ENCODE data around the gene STARD13. TPM values are rescaled to one million over a fixed set of nuclear protein-coding genes. Genes with fewer than 3 reads are reported as not detected.

STARD13 gene
- total and polyA plus RNA-seq, 2 donors (not counting 1 experiment from before 2014, with no cell fraction given), result 0.06 to 0.22 TPM

DNA sequence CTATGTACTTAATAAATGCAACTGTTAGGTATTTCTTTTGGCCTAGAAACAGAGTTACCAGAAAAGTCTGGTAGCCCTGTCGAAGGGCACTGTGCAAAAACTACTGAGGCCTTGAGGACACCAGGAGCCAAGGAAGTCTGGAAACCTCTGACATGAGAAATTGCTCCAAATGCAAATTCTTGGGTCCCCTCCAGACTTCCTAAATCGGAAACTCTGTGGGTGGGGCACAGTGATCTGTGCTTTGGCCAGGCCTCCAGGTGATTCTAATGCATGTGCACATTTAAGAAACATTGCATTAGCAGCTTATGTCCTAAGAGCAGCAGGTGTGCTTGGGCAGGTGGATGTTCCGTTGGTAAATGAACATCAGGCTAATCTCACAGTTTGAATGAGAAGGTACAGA lies 50.0 kb downstream of the STARD13 start:
- no peak overlapping the region for H3K27ac Mint-ChIP-seq
- peaks cover 13% of the 10 kb centered on the region for H3K27me3 Mint-ChIP-seq
- 97% methylated on average over 2 of the region's 3 CpGs for WGBS (ENCODE audit: insufficient coverage)
- ChIA-PET POLR2A (no interaction called here), CTCF (no interaction called here)
- intact Hi-C loops (cut with micrococcal nuclease), result no loop called here
- DNase-seq, result no peak
- Histone ChIP-seq H3K36me3 (replicated peaks in 1 of 2; ENCODE audit: control extremely low read depth in 1 of 2, control insufficient read depth in 1 of 2, extremely low read depth in 1 of 2, insufficient read depth in 2 of 2, low read length in 1 of 2) (no peaks in the 10 kb centered on the region), H3K27ac (ENCODE audit: low read length in 2 of 2) (no peak overlapping the region), H3K27me3 (replicated peaks in 1 of 4; ENCODE audit: control extremely low read depth in 1 of 4, control insufficient read depth in 3 of 4, insufficient read depth in 4 of 4, low read length in 3 of 4) (no peaks in the 10 kb centered on the region), H3K4me1 (ENCODE audit: control insufficient read depth in 2 of 2, insufficient read depth in 2 of 2, low read length in 2 of 2) (no peaks in the 10 kb centered on the region), H3K79me2 (ENCODE audit: control insufficient read depth, insufficient read depth, low read length) (no peaks in the 10 kb centered on the region), H3K9ac (ENCODE audit: low read length) (no peak overlapping the region), H2AFZ (ENCODE audit: insufficient read depth, low read depth, low read length, poor library complexity, severe bottlenecking) (no peak overlapping the region), H3K9me3 (ENCODE audit: control extremely low read depth in 1 of 3, control insufficient read depth in 2 of 3, insufficient read depth in 1 of 3, low read length in 2 of 3) (peaks cover 0 to 10% (median 6%) of the 10 kb centered on the region in 3 donors), H4K20me1 (ENCODE audit: control insufficient read depth, insufficient read depth, low read length, poor library complexity, severe bottlenecking) (no peaks in the 10 kb centered on the region), H3K4me3 (ENCODE audit: control extremely low read depth in 1 of 5, extremely low read depth in 1 of 5, insufficient read depth in 1 of 5, low read depth in 2 of 5, low read length in 4 of 5) (no peak overlapping the region), H3K4me2 (replicated peaks; ENCODE audit: low read depth, low read length, poor library complexity, severe bottlenecking) (no peak overlapping the region)
- H3K4me3 Mint-ChIP-seq, result no peak overlapping the region
- no peaks in the 10 kb centered on the region for H3K4me1 Mint-ChIP-seq
- H3K9me3 Mint-ChIP-seq (ENCODE audit: insufficient read depth), result peaks cover 7% of the 10 kb centered on the region
- no peak for ATAC-seq (ENCODE audit: low read depth)
- no peak for TF ChIP-seq EZH2 (IDR thresholded peaks at IDR 0.05; ENCODE audit: borderline replicate concordance, insufficient read depth, low read depth, low read length, poor library complexity, severe bottlenecking)
- no peak for TF ChIP-seq CTCF (IDR thresholded peaks at IDR 0.05)

GRCh38 chr13:33235078-33235477 lies 50.5 kb downstream of the STARD13 start:
- no peaks in the 10 kb centered on the region for H3K27me3 ChIP-seq (replicated peaks in 1 of 4; ENCODE audit: control extremely low read depth in 1 of 4, control insufficient read depth in 3 of 4, insufficient read depth in 4 of 4, low read length in 3 of 4)
- ChIA-PET POLR2A (no interaction called here), CTCF (interaction anchor here (0.5 kb wide), 1 partner anchor 894 kb away, joined by 3 read pairs; no protein-coding TSS in a partner anchor)
- Mint-ChIP-seq H3K4me3 (no peak overlapping the region), H3K27ac (no peak overlapping the region), H3K4me1 (no peaks in the 10 kb centered on the region), H3K27me3 (peaks cover 11% of the 10 kb centered on the region), H3K9me3 (ENCODE audit: insufficient read depth) (peaks cover 6% of the 10 kb centered on the region)
- H3K27ac ChIP-seq (ENCODE audit: low read length in 2 of 2), result no peak overlapping the region
- TF ChIP-seq CTCF (IDR thresholded peaks at IDR 0.05) (no peak), EZH2 (IDR thresholded peaks at IDR 0.05; ENCODE audit: borderline replicate concordance, insufficient read depth, low read depth, low read length, poor library complexity, severe bottlenecking) (no peak)
- no peak overlapping the region for H2AFZ ChIP-seq (ENCODE audit: insufficient read depth, low read depth, low read length, poor library complexity, severe bottlenecking)
- no peak overlapping the region for H3K4me2 ChIP-seq (replicated peaks; ENCODE audit: low read depth, low read length, poor library complexity, severe bottlenecking)
- no peaks in the 10 kb centered on the region for H3K36me3 ChIP-seq (replicated peaks in 1 of 2; ENCODE audit: control extremely low read depth in 1 of 2, control insufficient read depth in 1 of 2, extremely low read depth in 1 of 2, insufficient read depth in 2 of 2, low read length in 1 of 2)
- no peaks in the 10 kb centered on the region for H3K79me2 ChIP-seq (ENCODE audit: control insufficient read depth, insufficient read depth, low read length)
- no peaks in the 10 kb centered on the region for H3K4me1 ChIP-seq (ENCODE audit: control insufficient read depth in 2 of 2, insufficient read depth in 2 of 2, low read length in 2 of 2)
- no peak overlapping the region for H3K4me3 ChIP-seq (ENCODE audit: control extremely low read depth in 1 of 5, extremely low read depth in 1 of 5, insufficient read depth in 1 of 5, low read depth in 2 of 5, low read length in 4 of 5)
- H4K20me1 ChIP-seq (ENCODE audit: control insufficient read depth, insufficient read depth, low read length, poor library complexity, severe bottlenecking), result no peaks in the 10 kb centered on the region
- ATAC-seq (ENCODE audit: low read depth), result no peak
- DNase-seq, result no peak
- no peak overlapping the region for H3K9ac ChIP-seq (ENCODE audit: low read length)
- intact Hi-C loops (cut with micrococcal nuclease), result no loop called here
- peaks cover 0 to 10% (median 6%) of the 10 kb centered on the region in 3 donors for H3K9me3 ChIP-seq (ENCODE audit: control extremely low read depth in 1 of 3, control insufficient read depth in 2 of 3, insufficient read depth in 1 of 3, low read length in 2 of 3)

All from B cell (primary cell).